OCI-LY7 (cell line): ENCODE measurements around the gene RPL18. TPM values are rescaled to one million over a fixed set of nuclear protein-coding genes. Genes with fewer than 3 reads are reported as not detected.

Experiments
- BruUV-seq: library from RNA; stranded (reverse); fragments of 400-500 nt; replicated peaks from 2 replicates; lab custom pipeline; 2021; lab: Mats Ljungman, UMichigan
- CTCF ChIA-PET: fragments of 300-600 bp; sonication (Branson Sonifier 250); formaldehyde crosslinking; loops from one replicate; lab custom pipeline; 2022; ENCODE audit warnings: antibody characterized with exemption; ENCODE audit not compliant: unreplicated experiment; lab: Charles Lee
- POLR2A ChIA-PET: fragments of 300-600 bp; sonication (Branson Sonifier 250); formaldehyde crosslinking; loops from one replicate; lab custom pipeline; 2022; ENCODE audit warnings: antibody characterized with exemption; lab: Charles Lee
- DNase-seq: peaks from one replicate; pipeline ENCODE4 v3.0.0-alpha.2; 2015; ENCODE audit warnings: low spot score
- H2AFZ ChIP-seq: fragments of 200-600 bp; sonication (generic), shearing (Covaris generic); 2 replicates; pipeline ENCODE4 v1.6.1; 2014; ENCODE audit warnings: mild to moderate bottlenecking, antibody characterized with exemption, low read length, moderate library complexity
- H3K27ac ChIP-seq: fragments of 200-600 bp; sonication (generic); 2 replicates; pipeline ENCODE4 v1.5.1; 2014; ENCODE audit warnings: mixed run types, low read depth, mild to moderate bottlenecking, moderate library complexity, low read length, inconsistent platforms; ENCODE audit not compliant: poor library complexity, severe bottlenecking
- H3K36me3 ChIP-seq: fragments of 200-600 bp; sonication (generic); 2 replicates; pipeline ENCODE4 v1.6.1; 2014; ENCODE audit warnings: mild to moderate bottlenecking, antibody characterized with exemption, low read length, moderate library complexity, mixed read lengths; ENCODE audit not compliant: insufficient read depth
- H3K4me1 ChIP-seq: fragments of 200-600 bp; sonication (generic); 2 replicates; pipeline ENCODE4 v1.5.1; 2014; ENCODE audit warnings: mild to moderate bottlenecking, low read length; ENCODE audit not compliant: insufficient read depth, poor library complexity, severe bottlenecking
- H3K4me2 ChIP-seq: fragments of 200-600 bp; sonication (generic); 2 replicates; pipeline ENCODE4 v1.6.1; 2014; ENCODE audit warnings: mild to moderate bottlenecking, low read length
- H3K4me3 ChIP-seq: fragments of 200-600 bp; sonication (generic); 2 replicates; pipeline ENCODE4 v1.5.1; 2014; ENCODE audit warnings: mild to moderate bottlenecking, low read depth, low read length; ENCODE audit not compliant: poor library complexity, severe bottlenecking
- H3K79me2 ChIP-seq: fragments of 200-600 bp; sonication (generic); 2 replicates; pipeline ENCODE4 v1.6.1; 2016; ENCODE audit warnings: low read depth, mild to moderate bottlenecking, low read length, moderate library complexity, mixed read lengths; ENCODE audit not compliant: insufficient read depth
- H3K9me2 ChIP-seq: fragments of 200-600 bp; sonication (generic); 2 replicates; pipeline ENCODE4 v1.6.1; 2016; ENCODE audit warnings: mild to moderate bottlenecking, low read length, mixed read lengths; ENCODE audit not compliant: insufficient read depth
- H3K9me3 ChIP-seq: fragments of 200-600 bp; sonication (generic); 2 replicates; pipeline ENCODE4 v1.6.1; 2014; ENCODE audit warnings: mild to moderate bottlenecking, mixed run types, low read length, mixed read lengths
- H4K20me1 ChIP-seq: fragments of 200-600 bp; sonication (generic); 2 replicates; pipeline ENCODE4 v1.6.1; 2014; ENCODE audit warnings: mild to moderate bottlenecking, antibody characterized with exemption, low read length, moderate library complexity, mixed read lengths; ENCODE audit not compliant: insufficient read depth
- EZH2phosphoT487 ChIP-seq: fragments of 200-600 bp; sonication (generic); IDR thresholded peaks from 2 replicates; pipeline ENCODE4 v1.6.1; 2018; ENCODE audit warnings: low read depth, borderline replicate concordance, mild to moderate bottlenecking, mixed run types, antibody characterized with exemption, low read length, moderate library complexity, mixed read lengths
- intact Hi-C: fragments of 100-400 bp; cut with micrococcal nuclease; formaldehyde crosslinking; loops from one replicate; pipeline ENCODE4 v1.10.0; 2022; ENCODE audit not compliant: unreplicated experiment
- total RNA-seq, 2 experiments: library from RNA; depleted of rRNA in 1 of 2; stranded (reverse); fragments of >200 nt in 1 of 2; shearing (Covaris generic) in 1 of 2; gene quantifications; 2 replicates each; pipeline ENCODE4 v1.2.3, GENCODE V29; 2014 to 2022
- TF ChIP-seq, protein P1 (sequence below): fragments of 200-600 bp; sonication (generic); conservative IDR thresholded peaks from 2 replicates; pipeline ENCODE4 v1.5.1; 2014; ENCODE audit warnings: mild to moderate bottlenecking, antibody characterized with exemption, low read length, moderate library complexity, mixed read lengths

RPL18 gene
- total RNA-seq, 2 experiments from 2014 or later, result 1,333 to 5,064 TPM

DNA sequence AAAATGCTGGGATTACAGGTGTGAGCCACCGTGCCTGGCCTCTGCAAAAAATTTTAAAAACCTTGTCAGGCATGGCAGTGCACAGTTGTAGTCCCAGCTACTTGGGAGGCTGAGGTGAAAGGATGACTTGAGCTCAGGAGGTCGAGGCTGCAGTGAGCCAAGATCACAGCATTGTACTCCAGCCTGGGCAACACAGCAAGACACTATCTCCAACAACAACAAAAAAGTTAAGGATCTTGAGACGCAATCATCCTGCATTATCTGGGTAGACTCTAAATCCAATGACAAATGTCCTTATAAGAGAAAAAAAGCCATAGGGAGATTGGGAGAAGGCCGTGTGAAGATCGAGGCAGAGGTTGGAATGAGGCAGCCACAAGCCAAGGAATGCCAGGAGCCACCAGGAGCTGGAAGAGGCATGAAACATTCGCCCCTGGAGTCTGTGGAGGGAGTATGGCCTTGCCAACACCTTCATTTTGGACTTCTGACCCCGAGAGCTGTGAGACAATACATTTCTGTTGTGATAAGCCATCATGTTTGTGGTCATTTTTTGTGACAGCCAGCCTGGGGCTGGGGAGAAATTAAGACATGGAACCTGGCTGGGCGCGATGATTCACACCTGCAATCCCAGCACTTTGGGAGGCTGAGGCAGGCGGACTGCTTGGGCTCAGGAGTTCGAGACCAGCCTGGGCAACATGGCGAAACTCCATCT lies 32.1 kb upstream of the RPL18 start:
- ChIA-PET POLR2A (no interaction called here), CTCF (no interaction called here)
- Histone ChIP-seq H3K4me1 (peaks cover 16% of the 10 kb centered on the region), H3K79me2 (no peaks in the 10 kb centered on the region), H3K36me3 (no peaks in the 10 kb centered on the region), H3K4me2 (no peak overlapping the region), H4K20me1 (no peaks in the 10 kb centered on the region), H2AFZ (no peak overlapping the region), H3K27ac (no peak overlapping the region), H3K4me3 (no peak overlapping the region), H3K9me3 (no peaks in the 10 kb centered on the region), H3K9me2 (no peaks in the 10 kb centered on the region)
- no peak for TF ChIP-seq EZH2phosphoT487
- TF ChIP-seq, protein P1, sequence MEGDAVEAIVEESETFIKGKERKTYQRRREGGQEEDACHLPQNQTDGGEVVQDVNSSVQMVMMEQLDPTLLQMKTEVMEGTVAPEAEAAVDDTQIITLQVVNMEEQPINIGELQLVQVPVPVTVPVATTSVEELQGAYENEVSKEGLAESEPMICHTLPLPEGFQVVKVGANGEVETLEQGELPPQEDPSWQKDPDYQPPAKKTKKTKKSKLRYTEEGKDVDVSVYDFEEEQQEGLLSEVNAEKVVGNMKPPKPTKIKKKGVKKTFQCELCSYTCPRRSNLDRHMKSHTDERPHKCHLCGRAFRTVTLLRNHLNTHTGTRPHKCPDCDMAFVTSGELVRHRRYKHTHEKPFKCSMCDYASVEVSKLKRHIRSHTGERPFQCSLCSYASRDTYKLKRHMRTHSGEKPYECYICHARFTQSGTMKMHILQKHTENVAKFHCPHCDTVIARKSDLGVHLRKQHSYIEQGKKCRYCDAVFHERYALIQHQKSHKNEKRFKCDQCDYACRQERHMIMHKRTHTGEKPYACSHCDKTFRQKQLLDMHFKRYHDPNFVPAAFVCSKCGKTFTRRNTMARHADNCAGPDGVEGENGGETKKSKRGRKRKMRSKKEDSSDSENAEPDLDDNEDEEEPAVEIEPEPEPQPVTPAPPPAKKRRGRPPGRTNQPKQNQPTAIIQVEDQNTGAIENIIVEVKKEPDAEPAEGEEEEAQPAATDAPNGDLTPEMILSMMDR, result no peak
- BruUV-seq, result no TSS peak
- intact Hi-C loops, result no loop called here
- no peak for DNase-seq

- Histone ChIP-seq H3K9me3 (no peaks in the 10 kb centered on the region), H3K27ac (no peak overlapping the region), H3K4me2 (no peak overlapping the region), H2AFZ (no peak overlapping the region), H3K4me3 (no peak overlapping the region), H3K4me1 (peaks cover 29% of the 10 kb centered on the region), H3K36me3 (no peaks in the 10 kb centered on the region), H3K79me2 (no peaks in the 10 kb centered on the region), H3K9me2 (no peaks in the 10 kb centered on the region), H4K20me1 (no peaks in the 10 kb centered on the region)
- DNase-seq, result no peak
- no TSS peak for BruUV-seq
- intact Hi-C loops, result loop anchor here (5.0 kb wide), 2 partner anchors 89 to 324 kb away; no protein-coding TSS in a partner anchor
- TF ChIP-seq, protein P1, result no peak
- no peak for TF ChIP-seq EZH2phosphoT487
- POLR2A ChIA-PET, result no interaction called here
- CTCF ChIA-PET, result no interaction called here
Observed at GRCh38 chr19:48648134-48648533, 29.2 kb upstream of the RPL18 start.

GRCh38 chr19:48646722-48647216 lies 27.8 kb upstream of the RPL18 start:
- Histone ChIP-seq H3K9me3 (no peaks in the 10 kb centered on the region), H3K4me2 (peak overlapping the region; percentile 92), H3K4me1 (peaks cover 29% of the 10 kb centered on the region), H3K79me2 (no peaks in the 10 kb centered on the region), H3K9me2 (no peaks in the 10 kb centered on the region), H3K27ac (no peak overlapping the region), H2AFZ (peak overlapping the region; percentile 7; the same call in 1 of the 2 replicates), H3K36me3 (no peaks in the 10 kb centered on the region), H3K4me3 (peak overlapping the region; percentile 66), H4K20me1 (no peaks in the 10 kb centered on the region)
- no peak for DNase-seq
- TF ChIP-seq, protein P1, result no peak
- TF ChIP-seq EZH2phosphoT487, result no peak
- BruUV-seq, result no TSS peak
- intact Hi-C loops, result loop anchor here (1.0 to 5.0 kb wide), 4 partner anchors 29 to 326 kb away; no protein-coding TSS in a partner anchor
- CTCF ChIA-PET, result no interaction called here
- POLR2A ChIA-PET, result no interaction called here
